Neural progenitor cell (in vitro differentiated cells): ENCODE data around the gene SLC37A1.
"Not testable (repeated sequence)": the region's sequence is repeated elsewhere in the genome, so short reads cannot be mapped to it uniquely, and the experiment has no call there.

Source experiments
- EZH2 ChIP-seq: fragments of 200-600 bp; sonication (generic); IDR thresholded peaks from 2 replicates; pipeline ENCODE4 v1.6.1; 2017; ENCODE audit warnings: antibody characterized with exemption, mild to moderate bottlenecking, moderate library complexity
- TF ChIP-seq, protein P1 (sequence below): fragments of 200-600 bp; sonication (generic); IDR thresholded peaks from 2 replicates; pipeline ENCODE4 v1.5.1; 2017; ENCODE audit warnings: antibody characterized with exemption, mild to moderate bottlenecking

DNA sequence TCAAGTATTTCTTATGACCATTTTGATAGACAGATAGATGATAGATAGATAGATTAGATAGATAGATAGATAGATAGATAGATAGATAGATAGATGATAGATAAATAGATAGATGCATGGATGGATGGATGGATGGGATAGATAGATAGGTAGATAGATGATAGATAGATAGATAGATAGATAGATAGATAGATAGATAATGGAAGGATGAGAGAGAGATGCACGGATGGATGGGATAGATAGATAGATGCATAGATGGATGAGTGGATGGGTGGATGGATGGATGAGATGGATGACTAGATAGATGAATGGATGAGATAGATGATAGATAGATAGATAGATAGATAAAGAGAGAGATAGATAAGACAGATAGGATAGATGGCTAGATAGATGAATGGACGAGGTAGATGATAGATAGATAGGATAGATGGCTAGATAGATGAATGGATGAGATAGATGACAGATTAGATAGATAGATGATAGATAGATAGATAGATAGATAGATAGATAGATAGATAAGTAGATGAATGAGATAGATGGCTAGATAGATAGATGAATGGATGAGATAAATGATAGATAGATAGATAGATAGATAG lies 114.9 kb downstream of the SLC37A1 start:
- not testable (repeated sequence) for TF ChIP-seq EZH2
- TF ChIP-seq, protein P1, sequence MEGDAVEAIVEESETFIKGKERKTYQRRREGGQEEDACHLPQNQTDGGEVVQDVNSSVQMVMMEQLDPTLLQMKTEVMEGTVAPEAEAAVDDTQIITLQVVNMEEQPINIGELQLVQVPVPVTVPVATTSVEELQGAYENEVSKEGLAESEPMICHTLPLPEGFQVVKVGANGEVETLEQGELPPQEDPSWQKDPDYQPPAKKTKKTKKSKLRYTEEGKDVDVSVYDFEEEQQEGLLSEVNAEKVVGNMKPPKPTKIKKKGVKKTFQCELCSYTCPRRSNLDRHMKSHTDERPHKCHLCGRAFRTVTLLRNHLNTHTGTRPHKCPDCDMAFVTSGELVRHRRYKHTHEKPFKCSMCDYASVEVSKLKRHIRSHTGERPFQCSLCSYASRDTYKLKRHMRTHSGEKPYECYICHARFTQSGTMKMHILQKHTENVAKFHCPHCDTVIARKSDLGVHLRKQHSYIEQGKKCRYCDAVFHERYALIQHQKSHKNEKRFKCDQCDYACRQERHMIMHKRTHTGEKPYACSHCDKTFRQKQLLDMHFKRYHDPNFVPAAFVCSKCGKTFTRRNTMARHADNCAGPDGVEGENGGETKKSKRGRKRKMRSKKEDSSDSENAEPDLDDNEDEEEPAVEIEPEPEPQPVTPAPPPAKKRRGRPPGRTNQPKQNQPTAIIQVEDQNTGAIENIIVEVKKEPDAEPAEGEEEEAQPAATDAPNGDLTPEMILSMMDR = not testable (repeated sequence)
